HG03066 (cell line): ENCODE data around the gene CEP83.
"Not testable (repeated sequence)": the region's sequence is repeated elsewhere in the genome, so short reads cannot be mapped to it uniquely, and the experiment has no call there.

Source experiments
- ATAC-seq: cut with Tn5 transposase; IDR thresholded peaks from one replicate; pipeline ENCODE4 v1.9.1; 2021; ENCODE audit warnings: low read depth; ENCODE audit not compliant: unreplicated experiment

CEP83 gene

DNA sequence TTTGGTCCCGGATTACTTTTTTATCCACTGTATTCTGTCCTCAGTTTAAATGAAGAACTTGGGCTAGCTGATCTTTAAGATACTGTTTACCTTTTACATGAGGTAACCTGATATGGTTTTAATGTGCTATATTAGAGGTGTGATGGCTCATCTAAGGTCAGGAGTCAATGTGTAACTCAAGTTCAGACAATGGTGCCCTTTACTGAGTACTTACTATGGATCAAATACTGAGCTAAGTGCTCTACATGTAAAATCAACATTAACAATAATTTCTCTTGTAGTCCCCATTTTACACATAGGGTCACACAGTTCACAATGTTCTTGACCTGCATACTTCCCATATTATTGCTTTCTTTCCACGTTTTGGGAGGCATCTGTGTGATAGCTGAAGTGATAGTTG lies 79.2 kb downstream of the CEP83 start:
- no peak for ATAC-seq

DNA sequence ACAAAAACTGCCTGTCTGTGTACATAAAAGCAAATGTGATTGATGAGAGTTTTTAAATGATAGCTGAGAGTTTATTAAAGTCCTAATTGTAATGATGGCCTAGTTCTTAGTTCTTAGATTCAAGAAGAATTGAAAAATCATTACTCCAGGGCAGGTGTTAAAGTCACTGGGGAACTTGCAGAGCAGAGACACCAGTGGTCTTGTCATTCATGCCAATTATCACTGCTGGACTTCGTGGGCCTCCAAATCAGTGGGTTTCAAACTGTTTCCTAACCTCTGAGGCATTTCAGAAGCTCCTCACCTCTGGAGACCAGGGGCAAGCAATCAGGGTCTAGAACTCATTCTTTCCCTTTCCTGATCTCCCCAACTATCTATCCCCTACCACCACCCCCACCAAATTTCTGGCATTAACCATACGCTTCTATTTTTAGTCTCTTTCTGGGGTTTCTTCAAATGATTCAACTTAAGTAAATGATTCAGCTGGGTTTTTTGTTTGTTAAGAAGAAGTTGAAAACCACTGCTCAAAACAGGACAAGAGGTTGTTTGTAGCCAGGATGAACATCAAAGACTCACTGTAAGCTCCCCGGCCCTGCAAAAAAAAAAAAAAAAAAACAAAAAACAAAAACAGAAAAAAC lies 80.1 kb downstream of the CEP83 start:
- no peak for ATAC-seq

DNA sequence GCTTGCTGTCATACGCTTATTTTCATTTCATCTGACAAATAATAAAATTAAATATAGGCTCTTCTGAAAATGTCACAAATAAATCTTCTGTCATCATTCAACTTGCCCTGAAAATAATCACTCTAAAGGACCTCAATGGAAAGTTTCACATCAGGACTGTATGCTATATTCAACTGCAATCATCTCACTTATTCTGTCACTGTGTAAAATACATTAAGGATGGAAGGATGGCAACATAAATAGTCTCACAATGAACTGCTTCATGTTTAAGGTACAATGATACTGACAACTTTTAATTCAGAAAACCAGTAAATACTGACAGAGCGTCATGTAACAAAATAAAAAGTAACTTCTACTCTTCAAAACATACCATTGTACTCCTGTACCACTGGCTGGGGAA lies 82.1 kb downstream of the CEP83 start:
- ATAC-seq = no peak

DNA sequence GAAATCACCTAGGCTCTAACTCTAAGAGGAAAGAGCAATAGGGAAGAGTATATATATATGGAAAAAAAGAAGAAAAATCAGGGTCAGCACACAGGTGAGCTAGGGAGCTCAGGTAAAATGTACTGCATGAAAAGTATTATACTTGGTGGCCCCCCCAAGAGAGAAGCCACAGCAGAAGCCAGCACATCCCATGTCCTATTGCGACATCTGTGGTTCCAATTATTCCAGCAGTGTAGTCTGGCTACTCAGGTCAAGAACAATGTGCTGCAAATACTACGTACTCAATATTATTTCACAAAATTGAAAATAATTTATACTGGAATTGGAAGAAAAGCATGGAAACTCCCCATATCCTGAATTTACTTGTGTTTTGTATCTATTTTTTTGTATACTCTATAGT lies 85.5 kb downstream of the CEP83 start:
- ATAC-seq = no peak

DNA sequence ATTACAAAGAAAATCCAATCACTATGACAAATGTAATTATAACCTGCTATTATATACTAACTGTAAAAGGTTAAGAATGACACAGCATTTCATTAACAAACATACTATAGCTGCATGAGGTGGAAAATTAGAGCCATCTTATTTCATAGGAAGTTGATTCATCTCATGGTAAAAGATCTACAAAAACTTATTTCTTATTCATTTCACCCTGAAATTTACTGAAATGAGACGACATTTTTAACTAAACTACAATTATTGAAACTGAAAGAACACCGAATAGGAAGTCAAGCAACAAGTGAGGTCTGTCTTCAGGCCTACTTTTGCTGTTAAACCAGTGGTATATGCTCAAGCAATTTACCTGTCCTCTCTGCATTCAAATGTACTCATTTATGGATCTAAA lies 87.2 kb downstream of the CEP83 start:
- no peak for ATAC-seq

DNA sequence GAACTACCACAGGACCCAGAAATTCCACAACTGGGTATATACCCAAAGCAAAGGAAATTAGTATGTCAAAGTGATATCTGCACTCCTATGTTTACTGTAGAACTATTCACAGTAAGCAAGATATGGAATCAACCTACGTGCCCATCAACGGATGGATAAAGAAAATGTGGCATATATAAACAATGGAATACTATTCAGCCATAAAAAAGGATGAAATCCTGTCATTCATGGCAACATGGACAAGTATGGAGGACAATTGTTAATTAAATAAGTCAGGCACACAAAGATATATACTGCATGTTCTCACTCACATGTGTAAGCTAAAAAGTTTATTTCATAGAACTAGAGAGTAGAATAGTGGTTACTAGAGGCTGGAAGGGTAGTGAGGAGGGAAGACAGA lies 97.0 kb downstream of the CEP83 start:
- ATAC-seq = no peak

DNA sequence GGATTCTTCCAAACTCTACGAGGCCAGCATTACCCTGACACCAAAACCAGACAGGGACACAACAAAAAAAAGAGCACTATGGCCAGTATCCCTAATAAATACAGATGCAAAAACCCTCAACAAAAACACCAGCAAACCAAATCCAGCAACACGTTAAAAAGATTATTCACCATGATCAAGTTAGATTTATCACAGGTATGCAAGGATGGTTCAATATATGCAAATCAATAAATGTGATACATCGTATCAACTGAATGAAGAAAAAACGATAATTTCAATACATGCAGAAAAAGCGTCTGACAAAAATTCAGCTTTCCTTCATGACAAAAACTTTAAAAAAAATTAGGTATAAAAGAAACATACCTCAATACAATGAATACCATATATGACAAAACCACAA lies 99.9 kb downstream of the CEP83 start:
- no peak for ATAC-seq

DNA sequence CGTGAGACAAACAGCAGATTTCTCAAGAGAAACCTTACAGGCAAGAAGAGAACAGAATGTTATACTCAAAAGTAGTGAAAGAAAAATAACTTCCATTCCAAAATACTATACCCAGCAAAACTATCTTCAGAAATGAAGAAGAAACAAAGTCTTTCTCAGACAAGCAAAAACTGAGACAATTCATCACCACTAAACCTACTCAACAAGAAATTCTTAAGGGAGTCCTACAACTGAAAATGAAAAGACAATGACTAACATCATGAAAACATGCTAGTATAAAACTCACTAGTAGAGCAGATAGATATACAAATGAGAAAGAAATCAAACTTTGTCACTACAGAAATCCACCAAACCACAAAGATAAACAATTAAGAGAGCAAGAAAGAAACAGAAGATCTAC lies 106.5 kb downstream of the CEP83 start:
- ATAC-seq = no peak

DNA sequence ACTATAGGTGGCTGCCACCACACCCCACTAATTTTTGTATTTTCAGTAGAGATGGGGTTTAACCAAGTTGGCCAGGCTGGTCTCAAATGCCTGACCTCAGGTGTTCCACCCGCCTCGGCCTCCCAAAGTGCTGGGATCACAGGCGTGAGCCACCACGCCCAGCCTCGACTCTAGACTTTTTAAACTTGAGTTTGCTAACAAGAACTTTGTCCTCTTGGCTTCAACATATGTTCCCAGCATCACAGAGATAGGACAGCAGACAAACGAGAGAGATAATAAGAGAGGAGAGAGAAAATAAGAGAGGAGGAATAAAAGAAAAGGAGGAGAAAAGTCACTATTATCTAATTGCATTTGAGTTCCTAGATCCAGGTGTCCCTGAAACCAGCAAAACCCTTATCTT lies 119.1 kb downstream of the CEP83 start:
- ATAC-seq = no peak

DNA sequence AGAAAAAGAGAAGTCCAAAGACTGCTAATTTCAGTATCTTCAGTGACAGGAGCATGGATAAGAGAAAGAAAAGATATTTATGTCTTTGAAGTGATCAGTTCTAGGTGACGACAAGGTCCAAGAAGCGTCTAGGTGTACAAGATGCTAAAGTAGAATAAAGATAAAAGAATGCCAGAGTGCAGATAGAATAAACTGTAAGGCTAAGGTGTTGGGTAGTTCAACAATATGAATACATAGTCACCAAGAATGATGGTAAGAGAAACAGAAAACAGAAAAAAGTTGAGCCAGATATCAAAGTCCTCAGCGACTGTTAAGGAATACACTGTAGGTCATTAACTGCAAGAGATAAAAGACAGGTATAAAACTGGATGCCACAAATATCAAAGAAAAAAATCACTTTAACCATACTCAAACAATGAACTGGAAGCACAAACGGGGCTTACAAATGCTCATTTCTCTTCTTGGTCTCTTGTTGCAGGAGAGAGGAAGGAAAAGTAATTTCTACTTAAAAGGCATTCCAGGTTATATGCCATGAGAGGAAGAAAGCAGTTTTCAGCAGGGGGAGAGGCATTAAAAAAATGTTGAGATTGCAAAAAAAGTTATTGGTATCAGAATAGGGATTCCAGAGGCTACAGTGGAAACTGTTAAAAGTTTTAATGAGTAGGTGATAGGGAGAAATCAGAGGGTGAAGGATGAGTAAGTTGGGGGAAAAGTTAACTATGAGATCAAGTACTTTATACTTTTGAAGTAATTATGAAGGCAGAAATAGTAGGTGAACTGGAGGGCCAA lies 121.5 kb downstream of the CEP83 start:
- ATAC-seq = no peak

DNA sequence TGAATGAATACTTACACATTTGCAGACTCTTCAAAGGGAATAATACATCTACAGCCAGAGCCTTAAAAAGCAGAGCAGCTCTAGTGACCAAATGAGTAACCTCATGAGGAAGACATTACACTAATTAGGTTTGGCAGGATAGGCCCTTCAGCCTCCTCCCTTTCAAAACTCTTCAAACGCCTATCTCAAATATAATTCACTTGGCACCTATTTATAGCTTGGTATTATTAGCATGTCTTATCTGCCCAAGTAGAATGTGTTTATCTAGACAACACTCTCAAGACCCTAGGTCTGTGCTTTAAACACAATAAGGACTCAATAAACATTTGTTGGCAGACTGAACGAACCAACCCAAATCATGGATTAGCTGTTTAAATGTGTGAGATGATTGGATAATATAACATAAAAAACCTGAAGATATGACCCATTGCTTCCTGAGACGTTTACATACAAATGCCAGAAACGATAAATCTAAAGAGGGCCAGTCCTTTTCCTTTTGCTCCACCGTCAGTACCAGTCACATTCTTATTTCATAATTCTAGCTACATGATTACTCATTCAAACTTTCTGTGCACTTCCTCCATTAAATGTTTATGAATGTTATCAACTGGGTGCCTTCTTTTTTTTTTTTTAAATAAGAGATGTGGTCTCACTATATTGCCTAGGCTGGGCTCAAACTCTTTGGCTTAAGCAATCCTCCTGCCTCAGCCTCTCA lies 123.3 kb downstream of the CEP83 start:
- no peak for ATAC-seq

DNA sequence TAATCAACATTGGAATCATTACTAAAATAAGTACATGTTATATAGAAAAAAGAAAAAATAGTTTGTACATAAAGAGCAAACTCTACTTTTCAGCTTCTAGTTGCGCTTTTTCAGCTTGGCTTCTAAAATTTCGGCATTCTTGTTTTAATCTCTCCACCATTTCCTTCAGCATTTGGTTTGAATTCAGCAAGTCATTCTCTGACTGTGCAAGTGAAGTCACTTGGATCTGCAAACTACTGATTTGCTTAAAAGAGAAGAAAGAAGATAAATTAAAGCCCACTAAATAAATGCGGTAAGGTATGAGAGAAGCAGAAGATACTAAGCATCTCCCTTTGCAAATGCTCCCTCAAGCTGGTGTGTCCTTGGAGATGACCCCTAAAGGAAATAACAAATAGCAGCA lies 126.3 kb downstream of the CEP83 start:
- no peak for ATAC-seq

DNA sequence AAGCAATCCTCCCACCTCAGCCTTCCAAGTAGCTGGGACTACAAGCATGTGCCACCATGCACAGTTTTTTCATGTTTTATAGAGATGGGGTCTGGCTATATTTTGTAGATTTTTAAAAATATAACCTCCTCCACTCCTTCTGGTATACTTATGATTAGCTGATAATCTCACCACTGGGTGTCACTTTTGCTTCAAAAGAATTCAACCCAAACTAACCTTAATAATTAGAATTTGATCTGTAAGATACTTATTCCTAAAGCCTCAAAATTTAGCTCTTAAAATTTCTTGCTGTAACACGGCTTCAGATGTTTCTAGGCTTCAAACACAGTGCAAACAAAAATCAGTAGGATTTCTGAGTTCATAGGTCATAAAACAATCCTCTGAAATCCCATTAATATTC lies 130.3 kb downstream of the CEP83 start:
- ATAC-seq = no peak

DNA sequence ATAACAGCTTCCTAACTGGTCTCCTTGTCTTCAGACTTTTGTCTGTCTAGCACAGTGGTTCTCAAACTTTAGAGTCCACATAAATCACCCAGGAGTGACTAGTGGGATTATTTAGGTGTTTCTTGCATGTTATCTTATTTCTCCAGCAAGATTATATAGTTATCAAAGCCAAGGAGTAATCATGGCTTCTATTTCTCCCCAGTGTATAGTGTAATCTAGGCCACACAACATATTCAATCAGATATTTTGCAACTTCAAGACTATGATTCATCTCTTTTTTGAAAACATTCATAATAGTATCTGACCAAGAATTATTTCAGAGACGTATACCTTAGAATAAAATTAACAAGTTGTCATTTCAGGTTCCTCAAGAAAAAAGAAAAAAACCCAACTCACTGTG lies 131.9 kb downstream of the CEP83 start:
- no peak for ATAC-seq

DNA sequence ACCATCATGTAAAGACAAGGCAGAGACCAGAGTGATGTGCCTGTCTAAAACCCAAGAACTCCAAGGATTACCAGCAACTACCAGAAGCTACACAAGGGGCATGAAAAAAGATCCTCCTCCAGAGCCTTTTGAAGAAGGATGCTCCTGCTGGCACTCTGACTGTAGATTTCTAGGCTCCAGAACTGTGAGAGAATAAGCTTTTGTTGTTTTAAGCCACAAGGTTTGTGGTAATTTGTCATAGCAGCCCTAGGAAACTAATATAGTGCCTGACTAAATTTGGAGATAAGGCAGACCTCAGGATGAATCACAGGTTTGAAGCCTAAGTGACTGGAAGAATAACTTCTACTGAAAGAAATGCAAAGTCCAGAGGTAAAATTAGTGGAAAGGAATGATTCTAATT lies 132.9 kb downstream of the CEP83 start:
- ATAC-seq = no peak

DNA sequence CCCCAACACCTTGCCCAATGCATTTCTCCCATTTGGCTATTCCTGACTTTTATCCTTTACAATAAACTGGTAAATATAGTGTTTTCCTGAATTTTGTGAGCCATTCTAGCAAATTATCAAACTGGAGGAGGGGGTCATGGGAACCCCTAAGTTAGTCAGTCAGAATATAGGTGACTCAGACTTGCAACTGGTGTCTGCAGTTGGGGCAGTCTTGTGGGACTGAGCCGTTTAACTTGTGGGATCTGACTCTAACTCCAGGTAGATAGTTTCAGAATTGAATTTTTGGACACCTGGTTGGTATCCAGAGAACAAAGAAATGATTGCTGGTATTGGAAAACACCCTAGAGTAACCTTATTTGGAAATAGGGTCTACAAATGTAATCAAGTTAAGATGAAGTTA lies 133.4 kb downstream of the CEP83 start:
- no peak for ATAC-seq

DNA sequence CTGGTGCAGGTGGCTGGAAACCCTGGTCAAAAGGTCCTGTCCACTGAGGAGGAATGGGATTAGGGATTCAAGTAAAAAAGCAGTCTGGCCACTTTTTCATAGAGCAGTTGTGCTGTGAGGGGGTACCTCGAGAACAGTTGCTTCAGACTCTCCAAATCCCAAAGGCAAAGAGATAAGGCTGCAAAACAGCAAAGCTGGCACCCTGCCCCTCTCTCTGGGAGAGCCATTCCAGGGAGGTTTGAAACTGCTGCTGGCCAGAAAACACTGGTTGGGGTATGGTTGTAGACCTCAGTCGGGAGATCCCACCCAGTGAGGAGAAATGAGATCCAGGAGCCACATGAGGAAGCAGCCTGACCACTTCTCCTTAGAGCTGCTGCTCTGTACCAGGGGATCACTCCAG lies 137.3 kb downstream of the CEP83 start:
- no peak for ATAC-seq

DNA sequence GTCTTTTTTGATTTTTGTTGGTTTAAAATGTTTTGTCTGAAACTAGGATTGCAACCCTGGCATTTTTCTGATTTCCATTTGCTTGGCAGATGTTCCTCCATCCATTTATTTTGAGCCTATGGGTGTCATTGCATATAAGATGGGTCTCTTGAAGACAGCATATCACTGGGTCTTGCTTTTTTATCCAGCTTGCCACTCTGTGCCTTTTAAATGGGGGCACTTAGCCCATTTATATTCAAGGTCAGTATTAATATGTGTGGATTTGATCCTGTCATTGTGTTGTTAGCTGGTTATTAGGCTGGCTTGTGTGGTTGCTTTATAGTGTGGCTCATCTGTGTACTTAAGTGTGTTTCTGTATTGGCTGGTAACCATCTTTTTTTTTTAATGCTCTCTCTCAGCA lies 139.6 kb downstream of the CEP83 start:
- ATAC-seq = no peak

DNA sequence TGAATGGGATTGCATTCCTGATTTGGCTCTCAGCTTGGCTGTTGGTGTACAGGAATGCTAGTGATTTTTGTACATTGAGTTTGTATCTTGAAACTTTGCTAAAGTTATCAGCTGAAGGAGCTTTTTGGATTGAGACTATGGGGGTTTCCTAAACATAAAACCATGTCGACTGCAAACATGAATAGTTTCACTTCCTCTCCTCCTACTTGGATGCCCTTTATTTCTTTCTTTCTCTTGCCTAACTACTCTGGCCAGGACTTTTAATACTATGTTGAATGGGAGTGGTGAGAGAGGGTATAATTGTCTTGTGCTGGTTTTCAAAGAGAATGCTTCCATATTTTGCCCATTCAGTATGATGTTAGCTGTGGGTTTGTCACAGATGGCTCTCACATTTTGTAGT lies 141.5 kb downstream of the CEP83 start:
- ATAC-seq = peak; percentile 54

DNA sequence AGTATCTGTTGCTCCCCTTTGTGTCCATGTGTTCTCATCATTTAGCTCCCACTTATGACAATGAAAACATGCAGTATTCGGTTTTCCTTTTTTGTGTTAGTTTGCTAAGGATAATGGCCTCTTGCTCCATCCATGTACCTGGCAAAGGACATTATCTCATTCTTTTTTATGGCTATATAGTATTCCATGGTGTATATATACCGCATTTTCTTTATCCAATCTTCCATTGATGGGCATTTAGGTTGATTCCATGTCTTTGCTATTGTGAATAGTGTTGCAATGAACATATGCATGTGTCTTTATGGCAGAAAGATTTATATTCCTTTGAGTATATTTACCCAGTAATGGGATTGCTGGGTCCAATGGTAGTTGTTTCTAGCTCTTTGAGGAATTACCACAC lies 143.1 kb downstream of the CEP83 start:
- not testable (repeated sequence) for ATAC-seq

DNA sequence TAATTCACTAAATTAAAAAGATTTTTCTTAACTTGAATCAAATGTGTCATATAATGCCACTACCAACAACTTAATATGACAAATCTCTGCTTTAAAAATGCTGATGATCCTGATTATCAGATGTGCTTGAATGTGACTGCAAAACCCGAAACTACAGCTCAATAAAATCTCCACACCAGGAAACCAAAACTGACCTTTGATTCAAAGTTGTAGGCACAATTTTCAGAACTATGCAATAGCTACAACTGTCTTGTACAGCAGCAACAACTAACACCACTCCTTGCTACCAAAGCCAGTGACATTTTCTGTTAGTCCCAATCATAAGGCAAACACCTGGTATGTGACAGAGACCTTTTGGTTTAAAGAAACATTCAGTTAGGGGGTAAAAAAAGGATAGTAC lies 147.3 kb downstream of the CEP83 start:
- ATAC-seq = no peak

DNA sequence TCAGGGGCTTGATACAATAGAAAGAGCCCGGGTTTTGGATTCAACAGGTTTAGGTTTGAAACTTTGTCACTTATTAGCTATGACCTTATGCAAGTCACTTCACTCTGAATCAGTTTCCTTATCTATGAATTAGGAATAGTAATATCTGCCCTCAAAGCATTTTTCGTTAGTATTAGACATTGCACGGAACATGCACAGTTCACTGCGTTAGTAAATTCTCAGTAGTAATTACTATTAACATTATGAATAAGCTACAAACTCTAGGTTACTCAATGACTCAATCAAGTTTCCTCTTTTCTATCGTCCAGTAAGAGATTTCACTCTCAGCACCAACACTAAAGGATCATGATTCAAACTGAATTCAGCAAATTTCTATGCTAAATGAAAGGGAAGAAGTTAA lies 150.3 kb downstream of the CEP83 start:
- ATAC-seq = peak; percentile 75
